HG03439 (cell line): ENCODE data around the gene DEFB124.
"Not testable (repeated sequence)": the region's sequence is repeated elsewhere in the genome, so short reads cannot be mapped to it uniquely, and the experiment has no call there.

Experiments used
- ATAC-seq: cut with Tn5 transposase; IDR thresholded peaks from one replicate; pipeline ENCODE4 v1.9.1; 2021; ENCODE audit warnings: mild to moderate bottlenecking, moderate library complexity; ENCODE audit not compliant: unreplicated experiment

The DEFB124 gene

GRCh38 chr20:31489152-31489551, 14.2 kb upstream of the DEFB124 start:
- ATAC-seq, result no peak

DNA sequence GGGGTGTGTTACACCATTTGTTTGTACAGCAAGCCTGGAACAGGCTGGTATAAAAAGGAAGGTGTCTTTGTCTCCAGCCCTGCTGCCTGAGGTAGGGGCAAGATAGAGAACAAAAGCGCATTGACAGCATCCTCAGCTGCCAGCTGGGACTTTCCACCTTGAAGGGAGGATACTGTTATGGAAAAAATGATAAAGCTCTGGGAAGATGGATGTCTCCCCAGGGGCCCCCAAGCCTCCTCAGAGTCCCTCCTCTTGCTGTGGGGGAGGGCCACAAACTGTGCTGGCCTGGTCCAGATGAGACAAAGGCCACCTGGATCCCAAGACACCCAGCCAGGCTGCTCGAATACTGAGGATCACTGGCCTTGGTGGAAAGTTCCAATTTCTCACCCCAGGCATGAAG, 13.2 kb upstream of the DEFB124 start:
- no peak for ATAC-seq

GRCh38 chr20:31485450-31486339, 10.8 kb upstream of the DEFB124 start:
- ATAC-seq, result no peak

DNA sequence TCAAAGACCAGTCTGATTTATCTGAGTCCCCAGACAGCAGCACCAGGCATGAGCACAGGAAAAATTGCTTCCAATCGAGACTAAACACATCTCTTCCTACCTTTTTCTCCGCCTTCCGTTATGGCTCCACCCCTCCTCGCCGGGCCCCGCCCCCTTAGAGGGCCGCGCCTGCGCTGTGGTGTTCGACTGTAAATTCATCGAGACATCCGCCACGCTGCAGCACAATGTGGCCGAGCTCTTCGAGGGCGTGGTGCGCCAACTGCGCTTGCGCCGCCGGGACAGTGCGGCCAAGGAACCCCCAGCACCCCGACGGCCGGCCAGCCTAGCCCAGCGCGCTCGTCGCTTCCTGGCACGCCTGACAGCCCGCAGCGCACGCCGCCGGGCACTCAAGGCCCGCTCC, 9.1 kb upstream of the DEFB124 start:
- no peak for ATAC-seq

DNA sequence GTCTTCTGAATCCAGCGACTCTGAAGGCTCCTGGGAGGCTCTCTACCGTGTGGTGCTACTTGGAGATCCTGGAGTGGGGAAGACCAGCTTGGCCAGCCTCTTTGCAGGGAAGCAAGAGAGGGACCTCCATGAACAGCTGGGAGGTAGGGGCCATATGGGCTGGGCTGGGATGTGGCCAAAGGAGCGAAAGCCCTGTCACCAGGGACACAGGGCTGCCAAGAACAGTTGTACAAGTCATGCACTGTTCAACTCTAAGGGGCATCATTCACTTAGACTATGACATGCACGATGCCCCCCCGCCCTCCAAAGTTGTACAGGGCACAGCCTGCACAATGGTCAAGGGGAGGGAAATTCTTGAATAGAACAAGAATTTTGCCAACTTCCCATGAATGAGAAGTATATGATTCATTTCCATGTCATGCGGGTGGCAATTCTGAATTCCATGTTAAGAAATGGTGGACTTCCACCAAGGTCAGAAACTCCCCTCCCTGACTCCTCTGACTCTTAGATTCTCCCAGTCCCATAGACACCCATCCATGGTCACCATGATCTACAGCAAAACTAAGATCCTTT, 1.8 kb upstream of the DEFB124 start:
- no peak for ATAC-seq

GRCh38 chr20:31476294-31476585, 1.3 kb upstream of the DEFB124 start:
- no peak for ATAC-seq

- no peak for ATAC-seq
These were observed 756 bp upstream of the DEFB124 start for GRCh38 chr20:31475472-31476293.

DNA sequence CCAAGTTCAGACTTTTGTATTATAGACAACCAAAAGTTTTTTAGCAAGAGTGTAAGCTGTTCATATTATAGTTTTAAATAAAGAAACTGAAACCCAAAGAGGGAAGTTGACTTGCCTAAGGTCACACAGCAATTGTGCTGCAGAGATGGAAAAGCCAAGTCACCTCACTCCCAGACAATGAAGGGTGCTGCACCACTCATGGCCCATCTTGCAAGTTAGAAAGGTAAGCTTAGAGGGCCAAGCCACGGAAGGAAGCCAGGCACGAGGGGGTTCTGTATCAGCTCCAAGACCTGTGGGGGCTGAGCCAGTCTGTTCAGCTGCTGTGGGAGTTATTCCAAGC, 860 bp downstream of the DEFB124 start:
- no peak for ATAC-seq

GRCh38 chr20:31473331-31474096, 1.4 kb downstream of the DEFB124 start:
- no peak for ATAC-seq

- ATAC-seq, result no peak
These were observed 2.3 kb downstream of the DEFB124 start for GRCh38 chr20:31472395-31473330.

- ATAC-seq, result not testable (repeated sequence)
These were observed 4.0 kb downstream of the DEFB124 start for GRCh38 chr20:31470946-31471345.

GRCh38 chr20:31454361-31454760, 20.6 kb downstream of the DEFB124 start:
- ATAC-seq, result no peak

DNA sequence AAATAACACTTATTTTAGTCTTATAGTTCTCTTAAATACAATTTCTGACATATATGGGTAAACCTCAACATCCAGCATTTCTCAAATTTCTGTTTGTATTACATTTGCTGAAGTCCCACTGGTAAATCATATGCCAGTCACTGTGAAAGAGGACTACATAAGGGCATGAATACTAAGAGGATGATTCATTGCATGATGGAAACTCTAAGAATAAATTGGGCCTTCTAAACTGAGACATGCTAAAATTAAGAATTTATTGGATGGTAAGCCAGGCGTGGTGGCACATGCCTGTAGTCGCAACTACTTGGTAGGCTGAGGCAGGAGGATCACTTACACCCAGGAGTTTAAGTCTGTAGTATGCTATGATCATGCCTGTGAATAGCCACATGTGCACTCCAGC, 22.4 kb downstream of the DEFB124 start:
- no peak for ATAC-seq

- ATAC-seq, result no peak
These were observed 25.2 kb downstream of the DEFB124 start for GRCh38 chr20:31449511-31450414.

DNA sequence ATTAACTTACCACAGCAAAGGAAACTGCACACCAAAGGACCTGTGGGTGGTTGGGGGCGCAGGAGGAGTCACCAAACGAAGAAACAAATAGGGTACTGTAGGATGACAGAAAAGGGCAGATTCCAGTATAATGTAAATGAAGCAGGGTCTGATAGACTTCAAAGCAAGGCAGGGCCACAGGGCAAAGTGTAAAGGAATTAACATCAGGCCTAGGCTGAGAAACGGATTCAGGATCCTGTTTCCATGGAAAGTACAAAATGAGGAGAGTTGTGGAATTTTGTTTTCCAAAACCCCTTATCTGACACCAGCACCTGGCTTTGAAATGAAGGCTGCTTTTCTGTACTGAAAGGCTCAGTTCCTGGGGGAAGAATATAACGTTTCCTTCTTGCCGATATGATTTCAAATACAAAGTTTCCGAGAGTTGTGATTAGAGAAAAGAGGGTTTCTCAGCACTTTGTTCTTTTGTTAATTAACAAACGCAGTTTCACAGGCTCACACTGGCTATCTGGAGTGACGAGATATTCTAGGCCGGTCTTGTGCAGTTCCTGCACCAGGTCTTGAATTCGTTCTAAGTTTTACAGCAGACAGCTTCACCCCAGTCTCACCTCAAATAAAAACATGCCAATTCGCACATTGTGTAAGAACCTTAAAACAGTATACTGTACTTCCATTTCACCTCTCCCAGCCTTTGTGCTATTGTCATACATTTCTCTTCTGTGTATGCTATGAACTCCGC, 28.7 kb downstream of the DEFB124 start:
- ATAC-seq, result no peak

- ATAC-seq, result no peak
These were observed 34.8 kb downstream of the DEFB124 start, which contains the start of gene DEFB123 for GRCh38 chr20:31440012-31440659. DEFB123 (plus strand) TSS chr20:31440632; CDS start chr20:31440699, 67 bp downstream.

DNA sequence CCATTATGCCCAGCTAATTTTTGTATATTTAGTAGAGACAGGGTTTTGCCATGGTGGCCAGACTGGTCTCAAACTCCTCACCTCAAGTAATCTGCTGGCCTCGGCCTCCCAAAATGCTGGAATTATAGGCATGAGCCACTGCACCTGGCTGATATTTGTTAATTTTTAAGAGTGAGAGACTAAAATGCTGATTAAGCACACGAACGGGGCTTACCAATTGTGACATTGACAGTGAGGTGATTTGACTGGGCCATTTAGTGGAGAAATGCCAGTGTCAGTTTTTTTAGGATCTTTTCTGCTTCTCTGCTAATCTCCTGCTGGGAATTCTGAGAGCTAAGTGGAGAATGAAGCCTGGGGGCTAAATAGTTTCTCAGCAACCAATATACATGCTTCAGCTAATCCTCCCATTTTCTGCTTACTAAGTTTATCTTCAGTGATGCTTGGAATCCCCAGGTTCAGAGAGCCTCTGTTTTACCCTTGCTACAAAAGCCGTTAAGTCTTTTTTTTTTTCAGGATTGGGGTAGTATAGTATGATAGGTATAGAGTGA, 44.3 kb downstream of the DEFB124 start:
- no peak for ATAC-seq
